Right lobe of liver (tissue), 6 donors: ENCODE results near the gene KRT24. TPM values are rescaled to one million over a fixed set of nuclear protein-coding genes. Genes with fewer than 3 reads are reported as not detected.

ENCODE experiments used
- ATAC-seq, 4 donors: fragments of 200-7000 bp; cut with Tn5 transposase; one replicate each; pipeline ENCODE4 v1.9.1; 2020; ENCODE audit warnings: mild to moderate bottlenecking in 4 of 4, moderate library complexity in 4 of 4
- DNase-seq, 3 donors: peaks; one replicate each; pipeline ENCODE4 v3.0.0-alpha.2; 2020
- H3K27ac ChIP-seq, 3 donors: fragments of 200-600 bp; one replicate each; pipeline ENCODE4 v1.8.0; 2022
- H3K27me3 ChIP-seq, 2 donors: fragments of 200-600 bp; one replicate each; pipeline ENCODE4 v1.8.0; 2022
- H3K36me3 ChIP-seq, 4 donors: fragments of 200-600 bp; sonication (generic) in 1 of 4; one replicate each; pipeline versions ENCODE4 v1.5.1 to v1.8.0; 2017 to 2022; ENCODE audit warnings: control low read depth in 1 of 4
- H3K4me1 ChIP-seq, 4 donors: fragments of 200-600 bp; sonication (generic) in 1 of 4; one replicate each; pipeline versions ENCODE4 v1.5.1 to v1.8.0; 2017 to 2022; ENCODE audit warnings: control low read depth in 1 of 4
- H3K4me3 ChIP-seq, 3 donors: fragments of 200-600 bp; one replicate each; pipeline ENCODE4 v1.8.0; 2022
- H3K9me3 ChIP-seq, 4 donors: fragments of 200-600 bp; sonication (generic) in 1 of 4; one replicate each; pipeline versions ENCODE4 v1.5.1 to v1.8.0; 2017 to 2022; ENCODE audit warnings: control low read depth in 1 of 4
- POLR2A ChIP-seq: fragments of 450-650 bp; IDR thresholded peaks from one replicate; pipeline ENCODE4 v1.6.1; 2017; ENCODE audit warnings: antibody characterized with exemption, mild to moderate bottlenecking
- WGBS: methylation state at CpG from one replicate; pipeline ENCODE4 v1.1.6; 2018; ENCODE audit warnings: low coverage, low lambda C conversion rate; ENCODE audit not compliant: insufficient coverage; ENCODE audit errors: missing lambda C conversion rate; 5-methylcytosine and 5-hydroxymethylcytosine counted together
- intact Hi-C, 2 donors: fragments of 100-400 bp; cut with DNase I; formaldehyde crosslinking; loops; one replicate each; pipeline versions ENCODE4 v1.11.2 to v1.14.1; 2022
- total RNA-seq, 6 experiments: library from RNA; depleted of rRNA in 2 of 6; stranded (reverse); fragments of >200 nt in 2 of 6; fragmentation: NEBNext Ultra II Directional in 3 of 6; extraction: Animal tissue kit (Norgen Biotek cat#: 25700) in 3 of 6; gene quantifications; one replicate each; pipeline versions ENCODE4 v1.1.0 to v1.2.4, GENCODE V29; 2016 to 2023
- TF ChIP-seq, protein P1 (sequence below), 4 donors: fragments of 200-600 bp in 3 of 4; fragments of 450-650 bp in 1 of 4; IDR thresholded peaks; one replicate each; pipeline versions ENCODE4 v1.5.1 to v1.8.0; 2016 to 2022; ENCODE audit warnings: antibody characterized with exemption in 4 of 4, mild to moderate bottlenecking in 2 of 4
- donor health status: DM: no; HTN: yes; CAD: no.
- donor health status: DM: no; HTN: no; CAD: no.
- donor health status: DM: no; HTN: no; CAD: no.
- donor health status: DM: no; HTN: yes; CAD: no.
- donor health status: DM: no; HTN: yes; CAD: no.

KRT24 gene
- total RNA-seq, 6 experiments from 2014 or later: not detected

DNA sequence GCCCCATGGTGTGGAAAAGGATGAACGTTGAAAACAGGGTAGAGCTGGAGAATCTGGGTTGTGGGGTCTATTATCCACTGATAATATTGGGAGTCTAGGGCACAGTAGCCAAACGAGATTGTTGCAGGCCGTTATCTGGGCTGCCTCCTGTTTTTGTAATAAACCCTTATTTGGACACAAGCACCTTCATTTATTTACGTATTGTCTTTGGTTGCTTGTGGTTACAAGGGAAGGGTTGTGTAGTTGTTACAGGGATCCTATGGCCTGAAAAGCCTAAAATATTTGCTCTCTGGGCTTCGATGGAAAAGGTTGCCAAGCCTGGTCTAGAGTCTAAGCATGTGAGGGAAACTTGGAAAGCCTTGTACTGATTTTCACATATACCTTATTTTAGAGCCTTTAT lies 51.6 kb downstream of the KRT24 start:
- Histone ChIP-seq H3K4me3 (no peak overlapping the region), H3K27ac (no peak overlapping the region), H3K36me3 (peaks cover 0 to 3% (median 0%) of the 10 kb centered on the region in 4 donors), H3K4me1 (peaks cover 0 to 5% (median 1%) of the 10 kb centered on the region in 4 donors), H3K27me3 (no peaks in the 10 kb centered on the region), H3K9me3 (no peaks in the 10 kb centered on the region)
- ATAC-seq (no peak), DNase-seq (no peak)
- intact Hi-C loops: no loop called here
- WGBS: 63% methylated on average over 4 of the region's 5 CpGs
- no peak for TF ChIP-seq POLR2A
- TF ChIP-seq, protein P1, sequence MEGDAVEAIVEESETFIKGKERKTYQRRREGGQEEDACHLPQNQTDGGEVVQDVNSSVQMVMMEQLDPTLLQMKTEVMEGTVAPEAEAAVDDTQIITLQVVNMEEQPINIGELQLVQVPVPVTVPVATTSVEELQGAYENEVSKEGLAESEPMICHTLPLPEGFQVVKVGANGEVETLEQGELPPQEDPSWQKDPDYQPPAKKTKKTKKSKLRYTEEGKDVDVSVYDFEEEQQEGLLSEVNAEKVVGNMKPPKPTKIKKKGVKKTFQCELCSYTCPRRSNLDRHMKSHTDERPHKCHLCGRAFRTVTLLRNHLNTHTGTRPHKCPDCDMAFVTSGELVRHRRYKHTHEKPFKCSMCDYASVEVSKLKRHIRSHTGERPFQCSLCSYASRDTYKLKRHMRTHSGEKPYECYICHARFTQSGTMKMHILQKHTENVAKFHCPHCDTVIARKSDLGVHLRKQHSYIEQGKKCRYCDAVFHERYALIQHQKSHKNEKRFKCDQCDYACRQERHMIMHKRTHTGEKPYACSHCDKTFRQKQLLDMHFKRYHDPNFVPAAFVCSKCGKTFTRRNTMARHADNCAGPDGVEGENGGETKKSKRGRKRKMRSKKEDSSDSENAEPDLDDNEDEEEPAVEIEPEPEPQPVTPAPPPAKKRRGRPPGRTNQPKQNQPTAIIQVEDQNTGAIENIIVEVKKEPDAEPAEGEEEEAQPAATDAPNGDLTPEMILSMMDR (IDR thresholded peaks at IDR 0.05): no peak

DNA sequence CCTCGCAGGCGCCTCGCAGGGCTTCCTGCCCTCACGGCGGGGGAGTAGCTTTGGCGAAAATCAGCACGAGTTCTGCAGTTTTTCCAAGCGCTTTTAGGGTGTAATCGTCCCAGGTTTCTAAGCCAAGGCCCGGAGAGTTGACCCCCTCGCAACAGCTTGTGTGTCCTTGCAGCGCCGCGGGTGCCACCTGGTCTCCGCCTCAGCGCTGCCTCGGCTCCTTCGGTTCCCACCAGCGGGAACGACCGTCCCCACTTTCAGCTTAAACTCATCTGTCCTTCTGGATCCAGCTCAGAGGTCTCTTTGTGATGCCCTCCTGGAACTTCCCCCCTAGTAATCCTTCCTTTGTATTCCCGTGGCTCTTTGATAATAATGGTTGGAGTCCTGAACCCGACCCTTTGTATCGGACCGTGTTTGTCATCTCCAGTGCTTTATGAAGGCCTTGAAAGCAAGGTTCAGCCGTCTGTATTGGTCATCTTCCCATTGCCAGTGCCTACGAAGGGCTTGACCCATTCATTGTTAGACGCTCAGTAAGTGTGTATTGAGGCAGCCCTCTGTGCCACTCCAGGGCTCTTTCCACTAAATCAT lies 55.1 kb downstream of the KRT24 start:
- Histone ChIP-seq H3K9me3 (no peaks in the 10 kb centered on the region), H3K36me3 (peaks cover 0 to 12% (median 0%) of the 10 kb centered on the region in 4 donors), H3K4me1 (peaks cover 0 to 18% (median 1%) of the 10 kb centered on the region in 4 donors), H3K27ac (peak overlapping the region; percentile 97 to 99 (median 97)), H3K4me3 (peak overlapping the region; percentile 67 to 80 (median 77)), H3K27me3 (no peaks in the 10 kb centered on the region)
- no peak for TF ChIP-seq POLR2A
- TF ChIP-seq, protein P1 (IDR thresholded peaks at IDR 0.05): no peak
- DNase-seq (peak in 1 of 3 donors; percentile 55), ATAC-seq (peak; percentile 61 to 68 (median 66))
- intact Hi-C loops: no loop called here
- WGBS: 9% methylated on average over 12 of the region's 28 CpGs

Other genes with a start within 250 kb of the KRT24 start
- not detected for gene TNS4, start 202.1 kb downstream of the KRT24 start, total RNA-seq
- gene CCR7, start 138.3 kb downstream of the KRT24 start, total RNA-seq: under 1 TPM in 4 of 6 experiments, not detected in 2; 0.12 to 0.58 (median 0.28) TPM
- 10 to 100 TPM; 28.8 to 47.1 (median 33.5) TPM for gene SMARCE1, start 55.9 kb downstream of the KRT24 start, total RNA-seq
- gene KRT222, start 38.6 kb downstream of the KRT24 start, total RNA-seq: 1 to 10 TPM; 1.2 to 3.2 (median 1.9) TPM
- gene KRT25, start 51.6 kb upstream of the KRT24 start, total RNA-seq: not detected
- not detected for gene KRT26, start 68.4 kb upstream of the KRT24 start, total RNA-seq
- gene KRT27, start 78.8 kb upstream of the KRT24 start, total RNA-seq: not detected
- gene KRT28, start 96.2 kb upstream of the KRT24 start, total RNA-seq: not detected
- gene KRT10, start 118.9 kb upstream of the KRT24 start, total RNA-seq: 10 to 100 TPM; 11.4 to 20.4 (median 17.4) TPM
- not detected for gene KRT12, start 163.5 kb upstream of the KRT24 start, total RNA-seq
- gene KRT20, start 181.5 kb upstream of the KRT24 start, total RNA-seq: not detected
- 10 to 100 TPM in 2 of 6 experiments, 1 to 10 TPM in 1, under 1 TPM in 1, not detected in 2; 0.49 to 17.6 (median 10.0) TPM for gene KRT23, start 233.9 kb upstream of the KRT24 start, total RNA-seq